ENCODE measurements around the gene FBLN2.

The FBLN2 gene

GRCh38 chr3:13594146-13594545 lies 45.2 kb downstream of the FBLN2 start:
- Histone ChIP-seq H4K20me1 (ENCODE audit: insufficient read depth) (no peaks in the 10 kb centered on the region), H3K4me2 (no peak overlapping the region), H3K4me1 (ENCODE audit: low read depth, poor library complexity, severe bottlenecking) (no peaks in the 10 kb centered on the region), H2AFZ (ENCODE audit: low read depth) (no peak overlapping the region), H3K9ac (no peak overlapping the region), H3K27me3 (ENCODE audit: insufficient read depth, low read depth) (no peaks in the 10 kb centered on the region), H3K36me3 (ENCODE audit: insufficient read depth) (no peaks in the 10 kb centered on the region), H3K27ac (no peak overlapping the region), H3K4me3 (IDR thresholded peaks at IDR 0.05; ENCODE audit: insufficient read depth, low read depth, low read length) (no peak overlapping the region), H3K79me2 (ENCODE audit: insufficient read depth, low read depth) (no peaks in the 10 kb centered on the region)
- no peak for TF ChIP-seq CTCF (conservative IDR thresholded peaks at IDR 0.05; ENCODE audit: low read depth, low read length)

GRCh38 chr3:13594991-13595421 lies 46.1 kb downstream of the FBLN2 start:
- no peak for TF ChIP-seq CTCF (conservative IDR thresholded peaks at IDR 0.05; ENCODE audit: low read depth, low read length)
- H4K20me1 ChIP-seq (ENCODE audit: insufficient read depth) = no peaks in the 10 kb centered on the region
- no peak overlapping the region for H3K4me3 ChIP-seq (IDR thresholded peaks at IDR 0.05; ENCODE audit: insufficient read depth, low read depth, low read length)
- H3K4me2 ChIP-seq = no peak overlapping the region
- no peak overlapping the region for H2AFZ ChIP-seq (ENCODE audit: low read depth)
- no peaks in the 10 kb centered on the region for H3K79me2 ChIP-seq (ENCODE audit: insufficient read depth, low read depth)
- H3K36me3 ChIP-seq (ENCODE audit: insufficient read depth) = no peaks in the 10 kb centered on the region
- H3K4me1 ChIP-seq (ENCODE audit: low read depth, poor library complexity, severe bottlenecking) = no peaks in the 10 kb centered on the region
- H3K9ac ChIP-seq = no peak overlapping the region
- H3K27me3 ChIP-seq (ENCODE audit: insufficient read depth, low read depth) = no peaks in the 10 kb centered on the region
- no peak overlapping the region for H3K27ac ChIP-seq

- TF ChIP-seq CTCF (conservative IDR thresholded peaks at IDR 0.05; ENCODE audit: low read depth, low read length) = no peak
- Histone ChIP-seq H3K4me1 (ENCODE audit: low read depth, poor library complexity, severe bottlenecking) (no peaks in the 10 kb centered on the region), H3K9ac (no peak overlapping the region)
Measured at GRCh38 chr3:13595485-13595884, 46.6 kb downstream of the FBLN2 start.

GRCh38 chr3:13596426-13597205 lies 47.7 kb downstream of the FBLN2 start:
- Histone ChIP-seq H3K4me2 (no peak overlapping the region), H2AFZ (ENCODE audit: low read depth) (no peak overlapping the region), H3K27ac (no peak overlapping the region), H3K9ac (no peak overlapping the region), H4K20me1 (ENCODE audit: insufficient read depth) (no peaks in the 10 kb centered on the region), H3K79me2 (ENCODE audit: insufficient read depth, low read depth) (no peaks in the 10 kb centered on the region), H3K36me3 (ENCODE audit: insufficient read depth) (no peaks in the 10 kb centered on the region), H3K4me1 (ENCODE audit: low read depth, poor library complexity, severe bottlenecking) (no peaks in the 10 kb centered on the region), H3K4me3 (IDR thresholded peaks at IDR 0.05; ENCODE audit: insufficient read depth, low read depth, low read length) (no peak overlapping the region), H3K27me3 (ENCODE audit: insufficient read depth, low read depth) (no peaks in the 10 kb centered on the region)
- no peak for TF ChIP-seq CTCF (conservative IDR thresholded peaks at IDR 0.05; ENCODE audit: low read depth, low read length)

More at GRCh38 chr3:13595485-13595884, 46.6 kb downstream of the FBLN2 start:
- Histone ChIP-seq H3K4me3 (IDR thresholded peaks at IDR 0.05; ENCODE audit: insufficient read depth, low read depth, low read length) (no peak overlapping the region), H3K4me2 (no peak overlapping the region), H3K36me3 (ENCODE audit: insufficient read depth) (no peaks in the 10 kb centered on the region), H3K79me2 (ENCODE audit: insufficient read depth, low read depth) (no peaks in the 10 kb centered on the region), H2AFZ (ENCODE audit: low read depth) (no peak overlapping the region), H4K20me1 (ENCODE audit: insufficient read depth) (no peaks in the 10 kb centered on the region), H3K27me3 (ENCODE audit: insufficient read depth, low read depth) (no peaks in the 10 kb centered on the region), H3K27ac (no peak overlapping the region)
